Mucosa of descending colon (tissue), 3 donors: ENCODE results near the gene NAA16. TPM values are rescaled to one million over a fixed set of nuclear protein-coding genes. Genes with fewer than 3 reads are reported as not detected.

Experiments
- ATAC-seq: fragments of 200-7000 bp; cut with Tn5 transposase; one replicate; pipeline ENCODE4 v1.9.1; 2020; ENCODE audit warnings: mild to moderate bottlenecking, moderate library complexity
- DNase-seq, 3 donors: peaks; one replicate each; pipeline ENCODE4 v3.0.0-alpha.2; 2020
- H3K36me3 ChIP-seq: fragments of 200-600 bp; one replicate; pipeline ENCODE4 v1.8.0; 2021; ENCODE audit warnings: low read depth, mild to moderate bottlenecking
- H3K4me1 ChIP-seq: fragments of 200-600 bp; one replicate; pipeline ENCODE4 v1.8.0; 2021; ENCODE audit warnings: low read depth, mild to moderate bottlenecking
- H3K4me3 ChIP-seq: fragments of 200-600 bp; one replicate; pipeline ENCODE4 v1.8.0; 2021; ENCODE audit warnings: mild to moderate bottlenecking
- H3K9me3 ChIP-seq: fragments of 200-600 bp; one replicate; pipeline ENCODE4 v1.8.0; 2021; ENCODE audit warnings: mild to moderate bottlenecking
- intact Hi-C, 2 donors: fragments of 100-400 bp; cut with DNase I in 1 of 2; cut with micrococcal nuclease in 1 of 2; formaldehyde crosslinking; loops; one replicate each; pipeline versions ENCODE4 v1.11.0 to v1.11.1; 2022; cut with DNase I, micrococcal nuclease
- total RNA-seq, 3 donors: library from RNA; stranded (reverse); fragmentation: NEBNext Ultra II Directional in 2 of 3; extraction: Animal tissue kit (Norgen Biotek cat#: 25700) in 2 of 3; gene quantifications; one replicate each; pipeline versions ENCODE4 v1.2.1 to v1.2.4, GENCODE V29; 2021 to 2023
- TF ChIP-seq, protein P1 (sequence below): fragments of 200-600 bp; IDR thresholded peaks from one replicate; pipeline ENCODE4 v1.8.0; 2022; ENCODE audit warnings: antibody characterized with exemption, mild to moderate bottlenecking
- donor health status: DM: no; HTN: no; CAD: no; lungs with moderate emphysema.
- donor health status: DM: no; HTN: no; CAD: no.
- donor health status: DM: no; HTN: yes; CAD: no.

NAA16 gene
- total RNA-seq, 3 donors from 2014 or later, result 11.0 to 18.6 (median 18.1) TPM

DNA sequence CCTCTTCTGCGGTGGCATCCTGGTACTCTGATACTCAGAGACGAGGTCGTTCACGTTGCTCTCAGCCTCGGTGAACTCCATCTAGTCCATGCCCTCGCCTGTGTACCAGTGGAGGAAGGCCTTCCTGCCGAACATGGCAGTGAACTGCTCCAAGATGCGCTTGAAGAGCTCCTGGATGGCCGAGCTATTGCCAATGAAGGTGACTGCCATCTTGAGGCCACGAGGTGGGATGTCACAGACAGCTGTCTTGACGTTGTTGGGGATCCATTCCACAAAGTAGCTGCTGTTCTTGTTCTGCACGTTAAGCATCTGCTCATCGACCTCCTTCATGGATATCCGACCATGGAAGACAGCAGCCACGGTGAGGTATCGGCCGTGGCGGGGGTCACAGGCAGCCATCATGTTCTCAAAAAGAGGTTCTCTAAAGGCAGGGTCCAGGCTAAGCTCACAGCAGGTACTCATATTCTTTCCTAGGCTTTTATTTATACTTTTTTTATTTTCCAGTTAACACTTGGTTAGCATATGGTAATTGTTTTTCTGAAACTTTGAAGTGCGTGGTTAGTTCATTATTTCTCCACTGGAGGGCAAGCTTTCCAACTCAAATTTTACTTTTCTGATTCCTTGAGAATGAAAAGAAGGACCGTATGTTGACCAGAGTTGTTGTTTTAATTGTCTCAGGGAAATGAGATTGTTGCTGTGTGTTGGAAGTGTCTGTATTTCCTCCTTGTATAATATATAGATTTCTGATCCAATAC is 73.9 kb downstream of the NAA16 start:
- ATAC-seq (no peak), DNase-seq (no peak)
- no peaks in the 10 kb centered on the region for H3K36me3 ChIP-seq
- no peaks in the 10 kb centered on the region for H3K9me3 ChIP-seq
- no peak overlapping the region for H3K4me3 ChIP-seq
- H3K4me1 ChIP-seq, result no peaks in the 10 kb centered on the region
- TF ChIP-seq, protein P1, sequence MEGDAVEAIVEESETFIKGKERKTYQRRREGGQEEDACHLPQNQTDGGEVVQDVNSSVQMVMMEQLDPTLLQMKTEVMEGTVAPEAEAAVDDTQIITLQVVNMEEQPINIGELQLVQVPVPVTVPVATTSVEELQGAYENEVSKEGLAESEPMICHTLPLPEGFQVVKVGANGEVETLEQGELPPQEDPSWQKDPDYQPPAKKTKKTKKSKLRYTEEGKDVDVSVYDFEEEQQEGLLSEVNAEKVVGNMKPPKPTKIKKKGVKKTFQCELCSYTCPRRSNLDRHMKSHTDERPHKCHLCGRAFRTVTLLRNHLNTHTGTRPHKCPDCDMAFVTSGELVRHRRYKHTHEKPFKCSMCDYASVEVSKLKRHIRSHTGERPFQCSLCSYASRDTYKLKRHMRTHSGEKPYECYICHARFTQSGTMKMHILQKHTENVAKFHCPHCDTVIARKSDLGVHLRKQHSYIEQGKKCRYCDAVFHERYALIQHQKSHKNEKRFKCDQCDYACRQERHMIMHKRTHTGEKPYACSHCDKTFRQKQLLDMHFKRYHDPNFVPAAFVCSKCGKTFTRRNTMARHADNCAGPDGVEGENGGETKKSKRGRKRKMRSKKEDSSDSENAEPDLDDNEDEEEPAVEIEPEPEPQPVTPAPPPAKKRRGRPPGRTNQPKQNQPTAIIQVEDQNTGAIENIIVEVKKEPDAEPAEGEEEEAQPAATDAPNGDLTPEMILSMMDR, result no peak
- intact Hi-C loops, result no loop called here

DNA sequence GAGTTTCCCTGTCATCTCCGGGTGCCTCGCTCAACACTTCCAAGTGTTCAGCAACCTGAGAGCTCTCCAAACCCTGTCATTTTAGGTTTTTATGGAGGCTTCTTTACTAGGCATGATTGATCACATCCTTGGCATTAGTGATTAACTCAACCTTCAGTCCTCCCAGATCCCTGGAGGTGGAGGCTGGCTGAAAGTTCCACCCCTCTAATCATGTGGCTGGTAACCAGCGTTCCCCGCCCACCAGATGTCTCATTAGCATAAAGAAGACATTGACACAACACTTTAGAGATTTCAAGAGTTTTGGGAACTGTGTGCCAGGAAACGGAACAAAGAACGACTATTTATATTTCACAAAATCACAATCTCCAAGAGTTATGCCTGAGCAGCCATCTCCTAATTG is 75.1 kb downstream of the NAA16 start:
- no peak for DNase-seq
- intact Hi-C loops, result no loop called here
- no peaks in the 10 kb centered on the region for H3K9me3 ChIP-seq
- no peaks in the 10 kb centered on the region for H3K4me1 ChIP-seq
- no peak for ATAC-seq
- TF ChIP-seq, protein P1, result no peak
- no peaks in the 10 kb centered on the region for H3K36me3 ChIP-seq
- H3K4me3 ChIP-seq, result no peak overlapping the region

DNA sequence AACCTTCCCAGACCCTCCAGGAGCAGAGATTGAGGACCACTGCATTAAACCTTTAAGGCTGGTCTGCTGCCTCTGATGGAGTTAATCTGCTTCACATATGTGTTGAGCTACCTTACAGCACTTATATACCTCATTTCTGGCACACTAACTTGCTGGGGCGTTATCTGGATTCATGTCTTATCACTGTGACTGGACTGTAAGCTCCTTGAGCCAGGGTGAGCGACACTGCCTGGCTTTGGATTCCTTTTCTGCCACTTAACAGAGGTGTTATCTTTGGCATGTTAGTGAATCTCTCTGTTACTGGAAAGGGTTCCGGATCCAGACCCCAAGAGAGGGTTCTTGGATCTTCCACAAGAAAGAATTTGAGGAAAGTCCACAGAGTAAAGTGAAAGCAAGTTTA is 76.5 kb downstream of the NAA16 start:
- no peak for ATAC-seq
- Histone ChIP-seq H3K4me1 (no peaks in the 10 kb centered on the region), H3K36me3 (no peaks in the 10 kb centered on the region), H3K9me3 (no peaks in the 10 kb centered on the region), H3K4me3 (no peak overlapping the region)
- intact Hi-C loops, result no loop called here
- TF ChIP-seq, protein P1, result no peak
- no peak for DNase-seq

DNA sequence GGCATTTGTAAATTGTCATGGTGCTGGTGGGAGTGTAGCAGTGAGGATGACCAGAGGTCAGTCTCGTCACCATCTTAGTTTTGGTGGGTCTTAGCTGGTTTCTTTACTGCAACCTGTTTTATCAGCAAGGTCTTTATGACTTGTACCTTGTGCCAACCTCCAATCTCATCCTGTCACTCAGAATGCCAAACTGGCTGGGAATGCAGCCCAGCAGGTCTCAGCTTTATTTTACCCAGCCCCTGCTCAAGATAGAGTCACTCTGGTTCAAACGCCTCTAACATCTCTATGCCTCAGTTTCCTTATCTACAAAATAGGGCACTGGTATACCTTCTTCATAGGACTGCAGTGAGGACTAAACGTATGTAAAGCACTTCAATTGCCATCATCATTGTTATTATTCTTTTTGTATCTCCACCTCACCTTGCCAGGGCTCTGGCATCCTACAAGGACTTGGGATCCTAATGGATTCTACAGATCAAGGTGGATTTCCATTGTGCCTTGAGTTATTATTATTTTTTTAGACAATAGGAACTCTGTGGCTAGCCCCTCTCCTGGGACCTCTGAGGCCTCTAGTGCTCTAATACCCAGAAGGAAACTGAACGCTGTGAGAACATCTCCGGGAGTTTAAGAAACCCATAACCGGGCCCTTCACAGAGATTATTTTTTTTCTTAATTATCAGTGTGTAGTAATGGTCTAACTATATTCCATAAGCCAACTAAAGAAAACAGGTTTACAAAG is 77.2 kb downstream of the NAA16 start:
- Histone ChIP-seq H3K4me3 (no peak overlapping the region), H3K9me3 (no peaks in the 10 kb centered on the region), H3K4me1 (no peaks in the 10 kb centered on the region), H3K36me3 (no peaks in the 10 kb centered on the region)
- no peak for DNase-seq
- intact Hi-C loops, result no loop called here
- TF ChIP-seq, protein P1, result no peak
- ATAC-seq, result no peak

DNA sequence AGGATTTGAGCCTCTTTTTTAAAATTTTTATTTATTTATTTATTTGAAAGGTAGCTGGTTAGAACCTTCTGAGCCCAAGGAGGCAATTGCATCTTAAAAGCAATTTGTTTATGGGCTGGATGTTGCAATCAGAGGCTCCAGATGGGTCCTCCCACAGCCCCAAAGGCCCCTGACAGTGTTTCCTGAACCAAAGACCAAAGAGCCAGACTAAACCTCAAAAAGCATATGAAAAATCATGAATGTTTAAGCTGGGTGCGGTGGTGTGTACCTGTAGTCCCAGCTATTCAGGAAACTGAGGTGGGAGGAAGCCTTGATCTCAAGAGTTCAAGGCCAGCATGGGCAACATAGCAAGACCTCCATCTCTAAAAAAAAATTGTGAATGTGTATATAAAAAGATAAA is 78.5 kb downstream of the NAA16 start:
- H3K4me3 ChIP-seq, result no peak overlapping the region
- DNase-seq (no peak), ATAC-seq (no peak)
- TF ChIP-seq, protein P1, result no peak
- no peaks in the 10 kb centered on the region for H3K4me1 ChIP-seq
- intact Hi-C loops, result no loop called here
- H3K9me3 ChIP-seq, result no peaks in the 10 kb centered on the region
- no peaks in the 10 kb centered on the region for H3K36me3 ChIP-seq
